NB4 (cell line): ENCODE results near the gene NDC1.

Experiments used
- DNase-seq: peaks from one replicate; pipeline ENCODE4 v3.0.0; 2010; ENCODE audit warnings: low read depth
- H3K4me3 ChIP-seq: one replicate; pipeline ENCODE4 v1.5.1; 2011; ENCODE audit warnings: mild to moderate bottlenecking, low read depth, low read length, moderate library complexity
- MAX ChIP-seq: IDR thresholded peaks from 2 replicates; pipeline ENCODE4 v1.6.1; 2011; ENCODE audit warnings: low read depth, low read length
- MYC ChIP-seq: IDR thresholded peaks from 2 replicates; pipeline ENCODE4 v1.6.1; 2011; ENCODE audit warnings: low read depth, low read length
- POLR2A ChIP-seq: IDR thresholded peaks from 2 replicates; pipeline ENCODE4 v1.6.1; 2011; ENCODE audit warnings: mild to moderate bottlenecking; ENCODE audit not compliant: insufficient read length; ENCODE audit errors: extremely low read depth
- TF ChIP-seq, protein P1 (sequence below): IDR thresholded peaks from one replicate; pipeline ENCODE4 v1.5.1; 2012; ENCODE audit warnings: low read depth, low read length

Gene NDC1

DNA sequence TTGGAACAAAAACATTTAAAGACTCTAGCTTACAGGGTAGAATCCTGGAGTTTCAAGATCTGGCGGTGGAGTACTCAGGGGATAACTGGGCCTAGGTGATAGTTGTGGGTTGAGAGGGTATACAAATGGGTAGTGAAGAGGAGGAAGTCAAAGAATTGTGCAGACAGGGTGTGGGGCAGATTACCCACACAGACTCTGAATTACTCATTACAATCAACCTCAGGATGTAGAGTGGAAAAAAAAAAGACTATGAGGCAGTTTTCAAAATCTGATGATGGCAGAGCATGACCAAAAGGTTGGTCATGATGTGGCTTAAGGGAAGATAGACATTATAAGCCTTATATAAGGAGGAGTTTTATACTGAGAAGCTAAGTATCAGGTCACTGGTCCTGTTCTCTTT, 55.0 kb downstream of the NDC1 start:
- no peak overlapping the region for H3K4me3 ChIP-seq
- no peak for TF ChIP-seq POLR2A
- TF ChIP-seq MYC = no peak
- no peak for TF ChIP-seq MAX
- TF ChIP-seq, protein P1, sequence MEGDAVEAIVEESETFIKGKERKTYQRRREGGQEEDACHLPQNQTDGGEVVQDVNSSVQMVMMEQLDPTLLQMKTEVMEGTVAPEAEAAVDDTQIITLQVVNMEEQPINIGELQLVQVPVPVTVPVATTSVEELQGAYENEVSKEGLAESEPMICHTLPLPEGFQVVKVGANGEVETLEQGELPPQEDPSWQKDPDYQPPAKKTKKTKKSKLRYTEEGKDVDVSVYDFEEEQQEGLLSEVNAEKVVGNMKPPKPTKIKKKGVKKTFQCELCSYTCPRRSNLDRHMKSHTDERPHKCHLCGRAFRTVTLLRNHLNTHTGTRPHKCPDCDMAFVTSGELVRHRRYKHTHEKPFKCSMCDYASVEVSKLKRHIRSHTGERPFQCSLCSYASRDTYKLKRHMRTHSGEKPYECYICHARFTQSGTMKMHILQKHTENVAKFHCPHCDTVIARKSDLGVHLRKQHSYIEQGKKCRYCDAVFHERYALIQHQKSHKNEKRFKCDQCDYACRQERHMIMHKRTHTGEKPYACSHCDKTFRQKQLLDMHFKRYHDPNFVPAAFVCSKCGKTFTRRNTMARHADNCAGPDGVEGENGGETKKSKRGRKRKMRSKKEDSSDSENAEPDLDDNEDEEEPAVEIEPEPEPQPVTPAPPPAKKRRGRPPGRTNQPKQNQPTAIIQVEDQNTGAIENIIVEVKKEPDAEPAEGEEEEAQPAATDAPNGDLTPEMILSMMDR = no peak
- no peak for DNase-seq

- H3K4me3 ChIP-seq = no peak overlapping the region
- DNase-seq = no peak
- TF ChIP-seq, protein P1 = no peak
- TF ChIP-seq POLR2A (no peak), MYC (no peak), MAX (no peak)
Measured at GRCh38 chr1:53781654-53782053, 56.4 kb downstream of the NDC1 start.

GRCh38 chr1:53777272-53777671, 60.8 kb downstream of the NDC1 start:
- no peak for DNase-seq
- TF ChIP-seq MYC = no peak
- no peak for TF ChIP-seq POLR2A
- TF ChIP-seq, protein P1 = no peak
- TF ChIP-seq MAX = no peak
- no peak overlapping the region for H3K4me3 ChIP-seq

- no peak for DNase-seq
- no peak overlapping the region for H3K4me3 ChIP-seq
- TF ChIP-seq MYC (no peak), POLR2A (no peak), MAX (no peak)
- TF ChIP-seq, protein P1 = no peak
Measured at GRCh38 chr1:53771648-53772047, 66.4 kb downstream of the NDC1 start.

DNA sequence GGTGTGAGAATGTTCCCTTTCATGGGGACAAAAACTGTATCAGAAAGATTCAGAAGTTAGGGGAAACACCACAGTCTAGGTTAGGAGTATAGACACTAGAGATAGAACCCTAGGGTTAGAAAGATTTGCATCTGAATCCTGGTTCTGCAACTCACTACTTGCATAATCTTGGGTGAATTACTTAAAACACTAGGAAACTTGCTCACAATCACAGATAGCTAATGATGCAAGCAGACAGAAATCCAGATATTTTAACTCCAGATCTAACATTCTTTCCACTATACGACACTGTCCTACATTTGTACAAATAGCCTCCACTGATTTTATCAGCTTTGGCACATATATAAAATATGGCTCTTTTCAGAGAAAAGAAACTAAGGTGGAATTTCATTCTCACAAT, 68.3 kb downstream of the NDC1 start:
- TF ChIP-seq MYC (no peak), MAX (no peak), POLR2A (no peak)
- TF ChIP-seq, protein P1 = no peak
- DNase-seq = no peak
- H3K4me3 ChIP-seq = no peak overlapping the region

- no peak overlapping the region for H3K4me3 ChIP-seq
- TF ChIP-seq MYC (no peak), POLR2A (no peak), MAX (no peak)
- TF ChIP-seq, protein P1 = no peak
Measured at GRCh38 chr1:53769184-53769583, 68.9 kb downstream of the NDC1 start.

More at GRCh38 chr1:53769184-53769583, 68.9 kb downstream of the NDC1 start:
- no peak for DNase-seq
